Kidney epithelial cell (primary cell): ENCODE measurements around the gene IFNLR1. TPM values are rescaled to one million over a fixed set of nuclear protein-coding genes. Genes with fewer than 3 reads are reported as not detected.

Experiments
- DNase-seq: peaks from one replicate; pipeline ENCODE4 v3.0.0-alpha.2; 2010; ENCODE audit warnings: low read depth
- H3K27me3 ChIP-seq: 2 replicates; pipeline ENCODE4 v1.6.0; 2011; ENCODE audit warnings: low read length; ENCODE audit not compliant: control insufficient read depth, insufficient read depth
- H3K36me3 ChIP-seq: 2 replicates; pipeline ENCODE4 v1.5.1; 2011; ENCODE audit warnings: low read length; ENCODE audit not compliant: control insufficient read depth, insufficient read depth
- H3K4me3 ChIP-seq: 2 replicates; pipeline ENCODE4 v1.5.1; 2011; ENCODE audit warnings: low read depth, mild to moderate bottlenecking, control low read depth, low read length
- CTCF ChIP-seq: IDR thresholded peaks from 2 replicates; pipeline ENCODE4 v1.5.1; 2011; ENCODE audit warnings: mild to moderate bottlenecking, moderate library complexity, low read length, control low read depth, inconsistent platforms; ENCODE audit not compliant: insufficient read depth, poor library complexity, severe bottlenecking
- total RNA-seq: library from RNA; depleted of rRNA; stranded (reverse); fragments of >200 nt; gene quantifications from 2 replicates; pipeline ENCODE4 v1.2.3, GENCODE V29; 2015

The IFNLR1 gene
- total RNA-seq, 1 donor from 2014 or later = 6.7 TPM

GRCh38 chr1:24149866-24150233 lies 37.2 kb downstream of the IFNLR1 start:
- Histone ChIP-seq H3K27me3 (no peaks in the 10 kb centered on the region), H3K36me3 (no peaks in the 10 kb centered on the region), H3K4me3 (no peak overlapping the region)
- TF ChIP-seq CTCF = no peak
- peak; percentile 10 for DNase-seq

- TF ChIP-seq CTCF = no peak
These were observed 39.3 kb downstream of the IFNLR1 start for GRCh38 chr1:24147816-24148215.

GRCh38 chr1:24147194-24147593 lies 39.9 kb downstream of the IFNLR1 start:
- no peak for DNase-seq
- Histone ChIP-seq H3K4me3 (no peak overlapping the region), H3K36me3 (no peaks in the 10 kb centered on the region), H3K27me3 (no peaks in the 10 kb centered on the region)
- no peak for TF ChIP-seq CTCF

More at GRCh38 chr1:24147816-24148215, 39.3 kb downstream of the IFNLR1 start:
- Histone ChIP-seq H3K27me3 (no peaks in the 10 kb centered on the region), H3K36me3 (no peaks in the 10 kb centered on the region), H3K4me3 (no peak overlapping the region)
- DNase-seq = no peak

- H3K27me3 ChIP-seq = peaks cover 3% of the 10 kb centered on the region
- no peaks in the 10 kb centered on the region for H3K36me3 ChIP-seq
- H3K4me3 ChIP-seq = no peak within 1 kb of the TSS
- no peak for TF ChIP-seq CTCF
- no peak for DNase-seq
These were observed 44.2 kb downstream of the IFNLR1 start, which contains the start of gene IL22RA1 for GRCh38 chr1:24142546-24143534. Gene IL22RA1 (minus strand): TSS chr1:24143140. CDS start chr1:24143082, 58 bp downstream.

GRCh38 chr1:24141311-24141997 lies 45.6 kb downstream of the IFNLR1 start:
- no peak for DNase-seq
- no peak overlapping the region for H3K4me3 ChIP-seq
- no peak for TF ChIP-seq CTCF
- no peaks in the 10 kb centered on the region for H3K36me3 ChIP-seq
- peaks cover 3% of the 10 kb centered on the region for H3K27me3 ChIP-seq
